Panc1 (cell line): ENCODE data around the gene EPHB1.

Experiments
- CTCF ChIP-seq: fragments of 450-650 bp; IDR thresholded peaks from 2 replicates; pipeline ENCODE4 v1.5.1; 2017; ENCODE audit warnings: mild to moderate bottlenecking
- POLR2AphosphoS5 ChIP-seq: IDR thresholded peaks from 2 replicates; pipeline ENCODE4 v1.6.1; 2012; ENCODE audit warnings: mild to moderate bottlenecking, low read depth, low read length, moderate library complexity
- REST ChIP-seq, 2 experiments: IDR thresholded peaks; 2 replicates each; pipeline ENCODE4 v1.6.1; 2011 to 2012; ENCODE audit warnings: low read depth in 2 of 2, control low read depth in 1 of 2, low read length in 1 of 2, mild to moderate bottlenecking in 1 of 2, moderate library complexity in 1 of 2; ENCODE audit not compliant: insufficient read depth in 1 of 2
- TCF7L2 ChIP-seq: IDR thresholded peaks from 2 replicates; pipeline ENCODE4 v1.6.1; 2011; ENCODE audit warnings: mild to moderate bottlenecking, low read depth, low read length, inconsistent platforms

- TF ChIP-seq CTCF (no peak), TCF7L2 (no peak), POLR2AphosphoS5 (no peak), REST (IDR thresholded peaks at IDR 0.05; ENCODE audit: insufficient read depth in 1 of 2, low read depth in 2 of 2, low read length in 1 of 2) (no peak)
Measured at GRCh38 chr3:135271177-135272025, 476.3 kb downstream of the EPHB1 start.
